NCI-H1436 treated with DMSO at 0.1 percent for 48 hours (cell line): ENCODE results near the gene HLTF.

Experiments used
- DNase-seq: peaks from one replicate; lab custom pipeline; 2025; lab: John Stamatoyannopoulos, UW

Gene HLTF

GRCh38 chr3:149089395-149089794 is 3.1 kb upstream of the HLTF start:
- DNase-seq = no peak

GRCh38 chr3:149087208-149087607 is 875 bp upstream of the HLTF start:
- no peak for DNase-seq

- DNase-seq = no peak
These were observed 503 bp downstream of the HLTF start for GRCh38 chr3:149085828-149086231.

- no peak for DNase-seq
These were observed 4.6 kb downstream of the HLTF start for GRCh38 chr3:149081772-149082171.

- DNase-seq = no peak
These were observed 5.6 kb downstream of the HLTF start for GRCh38 chr3:149080699-149081091.

- no peak for DNase-seq
These were observed 6.2 kb downstream of the HLTF start for GRCh38 chr3:149080011-149080698.

- DNase-seq = no peak
These were observed 8.7 kb downstream of the HLTF start for GRCh38 chr3:149077628-149078027.

- no peak for DNase-seq
These were observed 18.4 kb downstream of the HLTF start for GRCh38 chr3:149067883-149068282.

- no peak for DNase-seq
These were observed 24.6 kb downstream of the HLTF start for GRCh38 chr3:149061776-149062175.

GRCh38 chr3:149058602-149059001 is 27.7 kb downstream of the HLTF start:
- no peak for DNase-seq

- DNase-seq = no peak
These were observed 28.1 kb downstream of the HLTF start for GRCh38 chr3:149058198-149058597.

- DNase-seq = no peak
These were observed 30.8 kb downstream of the HLTF start for GRCh38 chr3:149055575-149055974.

- DNase-seq = no peak
These were observed 41.8 kb downstream of the HLTF start for GRCh38 chr3:149044339-149045083.

- no peak for DNase-seq
These were observed 43.4 kb downstream of the HLTF start for GRCh38 chr3:149042789-149043386.

- DNase-seq = no peak
These were observed 48.0 kb downstream of the HLTF start for GRCh38 chr3:149038322-149038721.

GRCh38 chr3:149037684-149038083 is 48.6 kb downstream of the HLTF start:
- DNase-seq = no peak

GRCh38 chr3:149031096-149031495 is 55.2 kb downstream of the HLTF start:
- no peak for DNase-seq

- no peak for DNase-seq
These were observed 59.6 kb downstream of the HLTF start for GRCh38 chr3:149026718-149027117.

GRCh38 chr3:149023951-149024350 is 62.4 kb downstream of the HLTF start:
- DNase-seq = no peak

- DNase-seq = no peak
These were observed 64.5 kb downstream of the HLTF start for GRCh38 chr3:149021830-149022229.

GRCh38 chr3:149020839-149021252 is 65.5 kb downstream of the HLTF start:
- no peak for DNase-seq

- DNase-seq = no peak
These were observed 66.0 kb downstream of the HLTF start for GRCh38 chr3:149020196-149020838.

- no peak for DNase-seq
These were observed 66.8 kb downstream of the HLTF start for GRCh38 chr3:149019580-149019979.
